DMS 273 (cell line): ENCODE measurements around the gene ATP2C2.
"Not testable (repeated sequence)": the region's sequence is repeated elsewhere in the genome, so short reads cannot be mapped to it uniquely, and the experiment has no call there.

ENCODE experiments used
- DNase-seq: peaks from one replicate; lab custom pipeline; 2025; ENCODE audit not compliant: unreplicated experiment; lab: John Stamatoyannopoulos, UW

ATP2C2 gene

GRCh38 chr16:84340325-84341040 lies 27.9 kb upstream of the ATP2C2 start:
- DNase-seq, result peak; percentile 47

GRCh38 chr16:84341528-84342295 lies 26.6 kb upstream of the ATP2C2 start:
- DNase-seq, result no peak

- not testable (repeated sequence) for DNase-seq
Measured at GRCh38 chr16:84343800-84344199, 24.5 kb upstream of the ATP2C2 start.

- DNase-seq, result no peak
Measured at GRCh38 chr16:84344781-84345180, 23.6 kb upstream of the ATP2C2 start.

GRCh38 chr16:84347161-84347560 lies 21.2 kb upstream of the ATP2C2 start:
- DNase-seq, result no peak

- DNase-seq, result no peak
Measured at GRCh38 chr16:84348386-84348888, 19.9 kb upstream of the ATP2C2 start.

- no peak for DNase-seq
Measured at GRCh38 chr16:84349862-84350684, 18.3 kb upstream of the ATP2C2 start.

GRCh38 chr16:84350685-84351400 lies 17.5 kb upstream of the ATP2C2 start:
- no peak for DNase-seq

- DNase-seq, result no peak
Measured at GRCh38 chr16:84351630-84352029, 16.7 kb upstream of the ATP2C2 start.

- no peak for DNase-seq
Measured at GRCh38 chr16:84354306-84354705, 14.0 kb upstream of the ATP2C2 start.

- DNase-seq, result no peak
Measured at GRCh38 chr16:84355149-84355548, 13.2 kb upstream of the ATP2C2 start.

GRCh38 chr16:84356176-84356575 lies 12.2 kb upstream of the ATP2C2 start:
- no peak for DNase-seq

- DNase-seq, result no peak
Measured at GRCh38 chr16:84356591-84357116, 11.7 kb upstream of the ATP2C2 start.

GRCh38 chr16:84357191-84357651 lies 11.1 kb upstream of the ATP2C2 start:
- DNase-seq, result no peak

- DNase-seq, result no peak
Measured at GRCh38 chr16:84358601-84359295, 9.6 kb upstream of the ATP2C2 start.

- no peak for DNase-seq
Measured at GRCh38 chr16:84359326-84359725, 9.0 kb upstream of the ATP2C2 start.

- DNase-seq, result no peak
Measured at GRCh38 chr16:84360170-84360569, 8.2 kb upstream of the ATP2C2 start.

- DNase-seq, result no peak
Measured at GRCh38 chr16:84360748-84361147, 7.6 kb upstream of the ATP2C2 start.

GRCh38 chr16:84361546-84361945 lies 6.8 kb upstream of the ATP2C2 start:
- no peak for DNase-seq

- DNase-seq, result peak; percentile 12
Measured at GRCh38 chr16:84362471-84362941, 5.8 kb upstream of the ATP2C2 start.
